ENCODE measurements around the gene HOXA2. TPM values are rescaled to one million over a fixed set of nuclear protein-coding genes. Genes with fewer than 3 reads are reported as not detected.

Gene HOXA2
- total and polyA plus RNA-seq, 2 donors (not counting 1 experiment from before 2014, with no cell fraction given), result 1.3 to 2.6 TPM

DNA sequence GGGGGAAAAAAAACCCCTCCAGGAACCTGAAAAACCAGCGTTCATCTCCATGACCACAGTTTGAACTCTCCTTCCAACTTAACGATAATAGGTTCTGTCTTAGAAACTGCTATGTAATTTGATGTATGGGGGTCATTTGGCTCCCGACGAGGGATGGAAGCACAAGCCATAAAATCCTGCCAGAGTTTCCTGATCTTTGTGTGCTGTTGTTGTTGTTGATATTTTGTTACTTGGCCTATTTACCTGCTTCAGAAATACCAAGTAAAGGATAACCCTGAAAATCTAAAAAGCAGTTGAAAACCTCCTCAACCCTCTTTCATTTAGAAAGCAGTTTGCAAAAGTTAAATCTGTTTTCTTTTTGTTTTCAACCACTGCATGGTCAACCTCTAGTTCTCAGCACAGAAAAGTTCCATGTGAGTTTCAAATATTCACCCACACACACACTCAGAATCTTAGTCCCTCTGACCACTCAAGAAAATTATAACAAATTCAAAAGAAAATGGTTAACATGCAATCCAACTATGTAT is 9.3 kb upstream of the HOXA2 start:
- Histone ChIP-seq H3K27me3 (ENCODE audit: control insufficient read depth, insufficient read depth, low read length) (no peaks in the 10 kb centered on the region), H3K79me2 (ENCODE audit: control insufficient read depth, insufficient read depth, low read length) (peaks cover 63% of the 10 kb centered on the region), H3K4me2 (ENCODE audit: extremely low read depth, insufficient read depth, low read length) (peak overlapping the region; percentile 96), H3K9me3 (ENCODE audit: control insufficient read depth, insufficient read depth, low read depth, low read length) (no peaks in the 10 kb centered on the region), H3K27ac (ENCODE audit: insufficient read depth, low read length) (peak overlapping the region; percentile 93), H2AFZ (ENCODE audit: low read length) (no peak overlapping the region), H3K4me3 (replicated peaks in 1 of 4; ENCODE audit: control extremely low read depth in 1 of 4, insufficient read depth in 1 of 4, low read depth in 3 of 4, low read length in 4 of 4) (peak overlapping the region in 3 of 4 experiments; percentile 51 to 92 (median 76)), H4K20me1 (ENCODE audit: control insufficient read depth, extremely low read depth, insufficient read depth, low read length) (no peaks in the 10 kb centered on the region), H3K4me1 (ENCODE audit: control insufficient read depth, extremely low read depth, insufficient read depth, low read length) (peaks cover 22% of the 10 kb centered on the region), H3K9ac (ENCODE audit: insufficient read depth, low read length) (no peak overlapping the region), H3K36me3 (ENCODE audit: control insufficient read depth, insufficient read depth, low read length) (no peaks in the 10 kb centered on the region)
- TF ChIP-seq EZH2 (IDR thresholded peaks at IDR 0.05; ENCODE audit: low read length, missing control alignments), result no peak
- TF ChIP-seq, protein P1, sequence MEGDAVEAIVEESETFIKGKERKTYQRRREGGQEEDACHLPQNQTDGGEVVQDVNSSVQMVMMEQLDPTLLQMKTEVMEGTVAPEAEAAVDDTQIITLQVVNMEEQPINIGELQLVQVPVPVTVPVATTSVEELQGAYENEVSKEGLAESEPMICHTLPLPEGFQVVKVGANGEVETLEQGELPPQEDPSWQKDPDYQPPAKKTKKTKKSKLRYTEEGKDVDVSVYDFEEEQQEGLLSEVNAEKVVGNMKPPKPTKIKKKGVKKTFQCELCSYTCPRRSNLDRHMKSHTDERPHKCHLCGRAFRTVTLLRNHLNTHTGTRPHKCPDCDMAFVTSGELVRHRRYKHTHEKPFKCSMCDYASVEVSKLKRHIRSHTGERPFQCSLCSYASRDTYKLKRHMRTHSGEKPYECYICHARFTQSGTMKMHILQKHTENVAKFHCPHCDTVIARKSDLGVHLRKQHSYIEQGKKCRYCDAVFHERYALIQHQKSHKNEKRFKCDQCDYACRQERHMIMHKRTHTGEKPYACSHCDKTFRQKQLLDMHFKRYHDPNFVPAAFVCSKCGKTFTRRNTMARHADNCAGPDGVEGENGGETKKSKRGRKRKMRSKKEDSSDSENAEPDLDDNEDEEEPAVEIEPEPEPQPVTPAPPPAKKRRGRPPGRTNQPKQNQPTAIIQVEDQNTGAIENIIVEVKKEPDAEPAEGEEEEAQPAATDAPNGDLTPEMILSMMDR (conservative IDR thresholded peaks at IDR 0.05 in 1 of 2, IDR thresholded peaks at IDR 0.05 in 1 of 2; ENCODE audit: low read depth in 1 of 2, low read length in 2 of 2), result no peak
- peak in 1 of 2 donors; percentile 56 for DNase-seq (ENCODE audit: low read depth in 2 of 2)

- H3K4me1 ChIP-seq (ENCODE audit: control insufficient read depth, extremely low read depth, insufficient read depth, low read length), result peaks cover 22% of the 10 kb centered on the region
- peak overlapping the region; percentile 93 for H3K27ac ChIP-seq (ENCODE audit: insufficient read depth, low read length)
- DNase-seq (ENCODE audit: low read depth in 2 of 2), result peak; percentile 88 to 96
- H3K9ac ChIP-seq (ENCODE audit: insufficient read depth, low read length), result no peak overlapping the region
- H3K4me2 ChIP-seq (ENCODE audit: extremely low read depth, insufficient read depth, low read length), result peak overlapping the region; percentile 96
- peaks cover 63% of the 10 kb centered on the region for H3K79me2 ChIP-seq (ENCODE audit: control insufficient read depth, insufficient read depth, low read length)
- no peak overlapping the region for H2AFZ ChIP-seq (ENCODE audit: low read length)
- no peaks in the 10 kb centered on the region for H3K36me3 ChIP-seq (ENCODE audit: control insufficient read depth, insufficient read depth, low read length)
- H3K4me3 ChIP-seq (replicated peaks in 1 of 4; ENCODE audit: control extremely low read depth in 1 of 4, insufficient read depth in 1 of 4, low read depth in 3 of 4, low read length in 4 of 4), result peak overlapping the region in 3 of 4 experiments; percentile 3 to 92 (median 76)
- TF ChIP-seq EZH2 (IDR thresholded peaks at IDR 0.05; ENCODE audit: low read length, missing control alignments), result no peak
- TF ChIP-seq, protein P1 (conservative IDR thresholded peaks at IDR 0.05 in 1 of 2, IDR thresholded peaks at IDR 0.05 in 1 of 2; ENCODE audit: low read depth in 1 of 2, low read length in 2 of 2), result no peak
- no peaks in the 10 kb centered on the region for H3K27me3 ChIP-seq (ENCODE audit: control insufficient read depth, insufficient read depth, low read length)
- no peaks in the 10 kb centered on the region for H4K20me1 ChIP-seq (ENCODE audit: control insufficient read depth, extremely low read depth, insufficient read depth, low read length)
- H3K9me3 ChIP-seq (ENCODE audit: control insufficient read depth, insufficient read depth, low read depth, low read length), result no peaks in the 10 kb centered on the region
Observed at GRCh38 chr7:27111042-27111750, 8.7 kb upstream of the HOXA2 start.

DNA sequence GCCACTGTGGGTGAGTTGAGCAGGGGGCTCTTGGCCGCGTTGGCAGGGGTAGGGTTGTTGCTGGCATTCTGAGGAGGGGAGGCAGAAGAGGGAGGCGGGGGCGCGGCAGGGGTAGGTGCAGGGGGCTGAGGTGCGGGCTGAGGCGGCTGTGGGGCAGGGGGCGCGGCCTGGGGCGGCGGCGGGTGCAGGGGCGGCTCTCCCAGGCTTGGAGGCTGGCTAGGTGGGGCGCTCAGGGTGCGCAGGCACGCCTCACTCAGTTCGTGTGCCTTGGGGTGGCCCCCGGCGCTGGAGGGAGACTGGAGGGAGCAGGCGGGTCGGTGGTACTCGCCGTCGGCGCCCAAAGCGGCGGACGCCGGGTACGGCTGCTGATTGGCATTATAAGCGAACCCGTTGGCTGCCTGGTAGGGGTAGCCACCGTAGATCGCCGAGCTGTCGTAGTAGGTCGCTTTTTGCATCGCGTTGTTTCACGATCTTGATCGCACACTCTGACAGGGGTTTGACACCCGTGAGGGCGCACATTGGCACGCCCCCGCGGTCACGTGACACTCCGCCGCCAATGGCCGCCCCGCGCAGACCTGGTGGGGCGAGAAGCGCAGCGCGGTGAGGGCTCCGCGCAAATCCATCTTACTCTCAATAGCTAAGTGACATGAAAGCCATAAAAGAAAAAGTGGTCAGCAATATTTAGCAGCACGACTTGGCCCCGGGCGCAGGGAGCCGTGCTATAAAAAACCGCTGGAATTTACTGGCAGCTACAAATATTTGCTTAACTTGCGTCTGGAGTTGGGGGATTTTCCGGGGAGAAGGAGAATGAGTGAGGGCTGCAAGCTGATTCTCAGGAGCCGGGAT is 7.9 kb upstream of the HOXA2 start:
- Histone ChIP-seq H3K4me1 (ENCODE audit: control insufficient read depth, extremely low read depth, insufficient read depth, low read length) (peaks cover 27% of the 10 kb centered on the region), H3K4me2 (ENCODE audit: extremely low read depth, insufficient read depth, low read length) (peak overlapping the region; percentile 38), H3K9ac (ENCODE audit: insufficient read depth, low read length) (peak overlapping the region; percentile 39), H3K79me2 (ENCODE audit: control insufficient read depth, insufficient read depth, low read length) (peaks cover 64% of the 10 kb centered on the region), H4K20me1 (ENCODE audit: control insufficient read depth, extremely low read depth, insufficient read depth, low read length) (no peaks in the 10 kb centered on the region), H2AFZ (ENCODE audit: low read length) (no peak overlapping the region), H3K27me3 (ENCODE audit: control insufficient read depth, insufficient read depth, low read length) (no peaks in the 10 kb centered on the region), H3K9me3 (ENCODE audit: control insufficient read depth, insufficient read depth, low read depth, low read length) (no peaks in the 10 kb centered on the region), H3K27ac (ENCODE audit: insufficient read depth, low read length) (peak overlapping the region; percentile 93), H3K36me3 (ENCODE audit: control insufficient read depth, insufficient read depth, low read length) (no peaks in the 10 kb centered on the region), H3K4me3 (replicated peaks in 1 of 4; ENCODE audit: control extremely low read depth in 1 of 4, insufficient read depth in 1 of 4, low read depth in 3 of 4, low read length in 4 of 4) (peak overlapping the region; percentile 3 to 92 (median 20))
- TF ChIP-seq, protein P1 (conservative IDR thresholded peaks at IDR 0.05 in 1 of 2, IDR thresholded peaks at IDR 0.05 in 1 of 2; ENCODE audit: low read depth in 1 of 2, low read length in 2 of 2), result no peak
- TF ChIP-seq EZH2 (IDR thresholded peaks at IDR 0.05; ENCODE audit: low read length, missing control alignments), result no peak
- DNase-seq (ENCODE audit: low read depth in 2 of 2), result peak; percentile 95 to 98
